Measurements from ENCODE around the gene MGA. TPM values are rescaled to one million over a fixed set of nuclear protein-coding genes. Genes with fewer than 3 reads are reported as not detected.

Gene MGA
- total and polyA plus RNA-seq, 2 experiments from 2014 or later, result 10.9 to 39.6 TPM

DNA sequence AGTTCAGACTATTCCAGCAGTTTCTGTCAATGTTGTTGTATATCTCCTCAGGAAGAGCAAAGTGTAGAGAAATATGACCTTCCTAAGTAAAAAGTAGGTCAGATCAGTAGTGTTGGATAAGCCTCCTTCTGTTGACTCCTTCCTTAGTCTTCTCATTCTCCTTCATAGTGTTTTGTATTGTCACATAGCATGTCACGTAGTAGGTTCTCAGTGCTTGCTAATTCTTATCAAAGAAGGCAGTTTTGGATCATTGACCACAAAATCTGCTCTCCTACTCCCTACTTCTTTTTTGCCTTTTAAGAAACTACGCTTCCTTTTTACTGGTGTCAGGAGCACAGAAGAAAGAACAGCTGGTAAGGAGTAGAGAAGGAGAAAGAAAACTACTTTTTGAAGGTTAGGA lies 1.0 kb upstream of the MGA start:
- Histone ChIP-seq H3K4me1 (ENCODE audit: insufficient read depth) (peaks cover 11% of the 10 kb centered on the region), H3K4me3 (no peak overlapping the region), H3K9me2 (replicated peaks; ENCODE audit: insufficient read depth) (no peaks in the 10 kb centered on the region), H3K79me2 (peaks cover 48% of the 10 kb centered on the region), H2AFZ (peak overlapping the region; percentile 27), H3K4me2 (peak overlapping the region; percentile 78), H4K20me1 (ENCODE audit: insufficient read depth, poor library complexity, severe bottlenecking) (peaks cover 24% of the 10 kb centered on the region), H3K27me3 (no peaks in the 10 kb centered on the region), H3K9me3 (ENCODE audit: low read depth) (no peaks in the 10 kb centered on the region), H3K27ac (no peak overlapping the region), H3K36me3 (replicated peaks; ENCODE audit: insufficient read depth, low read depth) (no peaks in the 10 kb centered on the region)
- TF ChIP-seq EZH2 (IDR thresholded peaks at IDR 0.05; ENCODE audit: borderline replicate concordance) (no peak), EZH2phosphoT487 (IDR thresholded peaks at IDR 0.05; ENCODE audit: low read depth, severe bottlenecking, unreplicated experiment) (no peak)
- TF ChIP-seq, protein P1, sequence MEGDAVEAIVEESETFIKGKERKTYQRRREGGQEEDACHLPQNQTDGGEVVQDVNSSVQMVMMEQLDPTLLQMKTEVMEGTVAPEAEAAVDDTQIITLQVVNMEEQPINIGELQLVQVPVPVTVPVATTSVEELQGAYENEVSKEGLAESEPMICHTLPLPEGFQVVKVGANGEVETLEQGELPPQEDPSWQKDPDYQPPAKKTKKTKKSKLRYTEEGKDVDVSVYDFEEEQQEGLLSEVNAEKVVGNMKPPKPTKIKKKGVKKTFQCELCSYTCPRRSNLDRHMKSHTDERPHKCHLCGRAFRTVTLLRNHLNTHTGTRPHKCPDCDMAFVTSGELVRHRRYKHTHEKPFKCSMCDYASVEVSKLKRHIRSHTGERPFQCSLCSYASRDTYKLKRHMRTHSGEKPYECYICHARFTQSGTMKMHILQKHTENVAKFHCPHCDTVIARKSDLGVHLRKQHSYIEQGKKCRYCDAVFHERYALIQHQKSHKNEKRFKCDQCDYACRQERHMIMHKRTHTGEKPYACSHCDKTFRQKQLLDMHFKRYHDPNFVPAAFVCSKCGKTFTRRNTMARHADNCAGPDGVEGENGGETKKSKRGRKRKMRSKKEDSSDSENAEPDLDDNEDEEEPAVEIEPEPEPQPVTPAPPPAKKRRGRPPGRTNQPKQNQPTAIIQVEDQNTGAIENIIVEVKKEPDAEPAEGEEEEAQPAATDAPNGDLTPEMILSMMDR (IDR thresholded peaks at IDR 0.05; ENCODE audit: poor library complexity), result no peak
- no peak for DNase-seq (ENCODE audit: low spot score)
- 96% methylated on average over 2 of the region's 2 CpGs for WGBS (ENCODE audit: low lambda C conversion rate, missing lambda C conversion rate)

DNA sequence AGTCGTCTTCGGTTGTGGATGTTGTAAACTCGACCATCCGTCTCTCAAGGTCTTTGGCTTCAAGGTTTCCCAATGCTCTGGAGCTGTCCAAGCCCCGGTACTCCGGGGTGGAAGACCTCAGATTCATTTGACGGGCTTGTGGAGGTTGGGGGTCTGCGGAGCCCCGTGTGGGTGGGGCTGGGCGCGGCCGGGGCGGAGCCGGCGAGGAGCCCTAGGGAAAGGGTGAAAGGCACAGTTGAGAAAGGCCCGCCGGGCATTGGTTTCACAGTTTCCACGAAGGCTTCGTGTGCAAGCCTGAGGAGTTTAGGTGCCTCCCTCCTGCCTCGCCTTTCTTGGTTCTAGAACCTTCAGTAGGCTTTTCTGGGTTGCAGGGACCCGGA lies 360 bp upstream of the MGA start:
- Histone ChIP-seq H4K20me1 (ENCODE audit: insufficient read depth, poor library complexity, severe bottlenecking) (peaks cover 27% of the 10 kb centered on the region), H3K27ac (peak overlapping the region; percentile 92), H3K27me3 (no peaks in the 10 kb centered on the region), H2AFZ (peak overlapping the region; percentile 27), H3K79me2 (peaks cover 50% of the 10 kb centered on the region), H3K4me3 (peak overlapping the region; percentile 28), H3K36me3 (replicated peaks; ENCODE audit: insufficient read depth, low read depth) (no peaks in the 10 kb centered on the region), H3K9me3 (ENCODE audit: low read depth) (no peaks in the 10 kb centered on the region), H3K4me1 (ENCODE audit: insufficient read depth) (peaks cover 11% of the 10 kb centered on the region), H3K4me2 (peak overlapping the region; percentile 78), H3K9me2 (replicated peaks; ENCODE audit: insufficient read depth) (no peaks in the 10 kb centered on the region)
- WGBS (ENCODE audit: low lambda C conversion rate, missing lambda C conversion rate), result 6% methylated on average over 15 of the region's 21 CpGs
- TF ChIP-seq EZH2phosphoT487 (IDR thresholded peaks at IDR 0.05; ENCODE audit: low read depth, severe bottlenecking, unreplicated experiment) (no peak), EZH2 (IDR thresholded peaks at IDR 0.05; ENCODE audit: borderline replicate concordance) (no peak)
- TF ChIP-seq, protein P1 (IDR thresholded peaks at IDR 0.05; ENCODE audit: poor library complexity), result no peak
- no peak for DNase-seq (ENCODE audit: low spot score)

DNA sequence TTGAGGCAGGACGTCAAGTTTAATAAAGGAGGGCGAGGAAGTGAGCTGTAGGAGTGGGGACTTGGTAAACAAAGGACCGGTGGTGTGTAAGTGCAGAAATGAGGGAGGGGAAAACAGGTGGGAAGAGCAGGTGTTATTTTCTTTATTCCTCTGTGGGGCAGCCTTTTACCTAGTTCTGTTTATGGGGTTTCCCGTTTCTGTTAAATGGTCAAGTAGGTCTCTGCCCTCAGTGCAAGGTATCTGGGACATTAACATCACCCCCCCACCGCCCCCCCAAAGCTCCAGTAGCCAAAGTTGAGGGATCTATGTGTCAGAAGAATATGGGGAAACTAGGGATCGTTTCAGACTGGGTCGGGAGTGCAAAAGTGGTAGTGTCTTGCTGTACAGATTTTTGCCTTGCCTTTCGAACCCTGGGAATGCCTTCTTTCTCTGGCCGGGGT lies 893 bp downstream of the MGA start:
- Histone ChIP-seq H3K79me2 (peaks cover 55% of the 10 kb centered on the region), H3K27me3 (no peaks in the 10 kb centered on the region), H3K4me3 (peak overlapping the region; percentile 60), H3K27ac (peak overlapping the region; percentile 92), H3K4me2 (peak overlapping the region; percentile 78), H3K9me2 (replicated peaks; ENCODE audit: insufficient read depth) (no peaks in the 10 kb centered on the region), H4K20me1 (ENCODE audit: insufficient read depth, poor library complexity, severe bottlenecking) (peaks cover 39% of the 10 kb centered on the region), H3K4me1 (ENCODE audit: insufficient read depth) (peaks cover 11% of the 10 kb centered on the region), H3K36me3 (replicated peaks; ENCODE audit: insufficient read depth, low read depth) (no peaks in the 10 kb centered on the region), H3K9me3 (ENCODE audit: low read depth) (no peaks in the 10 kb centered on the region), H2AFZ (peak overlapping the region; percentile 27)
- no peak for DNase-seq (ENCODE audit: low spot score)
- TF ChIP-seq EZH2phosphoT487 (IDR thresholded peaks at IDR 0.05; ENCODE audit: low read depth, severe bottlenecking, unreplicated experiment) (no peak), EZH2 (IDR thresholded peaks at IDR 0.05; ENCODE audit: borderline replicate concordance) (no peak)
- TF ChIP-seq, protein P1 (IDR thresholded peaks at IDR 0.05; ENCODE audit: poor library complexity), result no peak
- WGBS (ENCODE audit: low lambda C conversion rate, missing lambda C conversion rate), result under 1% methylated on average over 9 of the region's 9 CpGs

All from hepatocyte (in vitro differentiated cells).